Activated CD8-positive, alpha-beta T cell treated with anti-CD3 and anti-CD28 coated beads for 36 hours (primary cell): ENCODE data around the gene SLC35F3. TPM values are rescaled to one million over a fixed set of nuclear protein-coding genes. Genes with fewer than 3 reads are reported as not detected.

Experiments
- ATAC-seq: fragments of 200-7000 bp; cut with Tn5 transposase; one replicate; pipeline ENCODE4 v1.10.0; 2021; ENCODE audit warnings: mild to moderate bottlenecking, moderate library complexity
- CTCF ChIA-PET: fragments of 350-600 bp; sonication (Branson Sonifier 250); formaldehyde crosslinking; loops from one replicate; lab custom pipeline; 2021; ENCODE audit warnings: antibody characterized with exemption; lab: Charles Lee
- POLR2A ChIA-PET: fragments of 350-600 bp; sonication (Branson Sonifier 250); formaldehyde crosslinking; loops from one replicate; lab custom pipeline; 2021; ENCODE audit warnings: antibody characterized with exemption; lab: Charles Lee
- DNase-seq: peaks from one replicate; pipeline ENCODE4 v3.0.0-alpha.2; 2020
- H3K27ac Mint-ChIP-seq: one replicate; pipeline ENCODE4 v1.8.0; 2021; ENCODE audit warnings: mild to moderate bottlenecking, mixed read lengths
- H3K27me3 Mint-ChIP-seq: one replicate; pipeline ENCODE4 v1.8.0; 2021; ENCODE audit warnings: mixed read lengths
- H3K36me3 Mint-ChIP-seq: one replicate; pipeline ENCODE4 v1.8.0; 2021; ENCODE audit warnings: low read depth, mixed read lengths
- H3K4me1 Mint-ChIP-seq: one replicate; pipeline ENCODE4 v1.8.0; 2021; ENCODE audit warnings: low read depth, mixed read lengths
- H3K4me3 Mint-ChIP-seq: one replicate; pipeline ENCODE4 v1.8.0; 2021; ENCODE audit warnings: mild to moderate bottlenecking, moderate library complexity, mixed read lengths
- H3K9me3 Mint-ChIP-seq: one replicate; pipeline ENCODE4 v1.8.0; 2021; ENCODE audit warnings: mixed read lengths
- CTCF ChIP-seq: fragments of 200-600 bp; IDR thresholded peaks from one replicate; pipeline ENCODE4 v1.8.0; 2022; ENCODE audit warnings: antibody characterized with exemption, mild to moderate bottlenecking
- intact Hi-C: fragments of 100-400 bp; cut with micrococcal nuclease; formaldehyde crosslinking; loops from one replicate; pipeline ENCODE4 v1.10.0; 2022
- total RNA-seq, 2 experiments: library from RNA; stranded (reverse); gene quantifications; one replicate each; pipeline ENCODE4 v1.2.3, GENCODE V29; 2021

SLC35F3 gene
- total RNA-seq, 2 experiments from 2014 or later: 3.1 to 3.5 TPM

- no peaks in the 10 kb centered on the region for H3K9me3 Mint-ChIP-seq
- DNase-seq (no peak), ATAC-seq (no peak)
- no peaks in the 10 kb centered on the region for H3K36me3 Mint-ChIP-seq
- intact Hi-C loops: no loop called here
- no peak overlapping the region for H3K4me3 Mint-ChIP-seq
- POLR2A ChIA-PET: interaction anchor here (0.6 to 1.1 kb wide), 2 partner anchors 24 to 92 kb away, joined by 3 read pairs; no protein-coding TSS in a partner anchor
- no peak overlapping the region for H3K27ac Mint-ChIP-seq
- CTCF ChIA-PET: interaction anchor here (0.9 to 3.1 kb wide), 3 partner anchors 28 to 73 kb away, joined by 3 to 8 read pairs (median 3); no protein-coding TSS in a partner anchor
- peaks cover 5% of the 10 kb centered on the region for H3K27me3 Mint-ChIP-seq
- no peak for TF ChIP-seq CTCF
- no peaks in the 10 kb centered on the region for H3K4me1 Mint-ChIP-seq
Measured at GRCh38 chr1:234281826-234282489, 377.5 kb downstream of the SLC35F3 start.

- POLR2A ChIA-PET: interaction anchor here (1.0 kb wide), 1 partner anchor 87 kb away, joined by 4 read pairs; no protein-coding TSS in a partner anchor
- Mint-ChIP-seq H3K4me1 (no peaks in the 10 kb centered on the region), H3K9me3 (peaks cover 5% of the 10 kb centered on the region), H3K4me3 (no peak overlapping the region), H3K36me3 (peaks cover 1% of the 10 kb centered on the region), H3K27me3 (peaks cover 7% of the 10 kb centered on the region), H3K27ac (no peak overlapping the region)
- TF ChIP-seq CTCF: no peak
- CTCF ChIA-PET: interaction anchor here (1.0 to 1.6 kb wide), 2 partner anchors 10 to 24 kb away, joined by 4 to 5 read pairs; no protein-coding TSS in a partner anchor
- intact Hi-C loops: no loop called here
- ATAC-seq (no peak), DNase-seq (no peak)
Measured at GRCh38 chr1:234286206-234286605, 381.7 kb downstream of the SLC35F3 start.

- POLR2A ChIA-PET: interaction anchor here (0.6 kb wide), 1 partner anchor 1201 kb away, joined by 3 read pairs; no protein-coding TSS in a partner anchor
- Mint-ChIP-seq H3K4me1 (no peaks in the 10 kb centered on the region), H3K27me3 (peaks cover 13% of the 10 kb centered on the region), H3K9me3 (peaks cover 5% of the 10 kb centered on the region), H3K36me3 (peaks cover 1% of the 10 kb centered on the region), H3K4me3 (no peak overlapping the region), H3K27ac (no peak overlapping the region)
- intact Hi-C loops: no loop called here
- ATAC-seq (no peak), DNase-seq (no peak)
- no peak for TF ChIP-seq CTCF
- CTCF ChIA-PET: interaction anchor here (2.7 kb wide), 1 partner anchor 21 kb away, joined by 13 read pairs; no protein-coding TSS in a partner anchor
Measured at GRCh38 chr1:234288946-234289345, 384.5 kb downstream of the SLC35F3 start.

- CTCF ChIA-PET: interaction anchor here (2.7 kb wide), 1 partner anchor 20 kb away, joined by 13 read pairs; no protein-coding TSS in a partner anchor
- DNase-seq: no peak
- Mint-ChIP-seq H3K36me3 (peaks cover 1% of the 10 kb centered on the region), H3K9me3 (peaks cover 5% of the 10 kb centered on the region), H3K27me3 (peaks cover 13% of the 10 kb centered on the region), H3K4me1 (no peaks in the 10 kb centered on the region), H3K4me3 (no peak overlapping the region), H3K27ac (no peak overlapping the region)
- no peak for ATAC-seq
- POLR2A ChIA-PET: interaction anchor here (0.6 kb wide), 1 partner anchor 1202 kb away, joined by 3 read pairs; no protein-coding TSS in a partner anchor
- no peak for TF ChIP-seq CTCF
- intact Hi-C loops: no loop called here
Measured at GRCh38 chr1:234289538-234290305, 385.2 kb downstream of the SLC35F3 start.
